GM19239 (cell line): Measurements from ENCODE around the gene DEAF1.
"Not testable (repeated sequence)": the region's sequence is repeated elsewhere in the genome, so short reads cannot be mapped to it uniquely, and the experiment has no call there.

Experiments used
- DNase-seq: peaks from one replicate; pipeline ENCODE4 v3.0.0; 2011; ENCODE audit warnings: low spot score; ENCODE audit not compliant: insufficient read length
- FAIRE-seq: peaks from 2 replicates; lab custom pipeline; 2011; peaks lifted over from hg19 to GRCh38; lab: Jason Lieb, UNC

The DEAF1 gene

GRCh38 chr11:694563-695287 is at the start of gene DEAF1:
Gene DEAF1 (minus strand): TSS chr11:695222. CDS start chr11:695047, 175 bp downstream.
- DNase-seq: peak; percentile 91
- FAIRE-seq: peak; percentile 99

- DNase-seq (no peak), FAIRE-seq (no peak)
Observed at GRCh38 chr11:742571-743201, 47.7 kb upstream of the DEAF1 start.

GRCh38 chr11:742156-742546 is 47.1 kb upstream of the DEAF1 start:
- FAIRE-seq (no peak), DNase-seq (no peak)

GRCh38 chr11:737899-738298 is 42.9 kb upstream of the DEAF1 start:
- not testable (repeated sequence) for FAIRE-seq, DNase-seq

- FAIRE-seq (no peak), DNase-seq (no peak)
Observed at GRCh38 chr11:737366-737765, 42.3 kb upstream of the DEAF1 start.

GRCh38 chr11:734541-734940 is 39.5 kb upstream of the DEAF1 start:
- not testable (repeated sequence) for DNase-seq, FAIRE-seq

GRCh38 chr11:733072-733471 is 38.0 kb upstream of the DEAF1 start:
- no peak for DNase-seq

GRCh38 chr11:729492-730074 is 34.6 kb upstream of the DEAF1 start:
- DNase-seq: no peak
- FAIRE-seq: no peak

More at GRCh38 chr11:733072-733471, 38.0 kb upstream of the DEAF1 start:
- no peak for FAIRE-seq

- FAIRE-seq: no peak
Observed at GRCh38 chr11:728901-729491, 34.0 kb upstream of the DEAF1 start.

GRCh38 chr11:727859-728748 is 33.1 kb upstream of the DEAF1 start:
- FAIRE-seq (no peak), DNase-seq (peak; percentile 97)

More at GRCh38 chr11:728901-729491, 34.0 kb upstream of the DEAF1 start:
- DNase-seq: no peak

- FAIRE-seq (no peak), DNase-seq (no peak)
Observed at GRCh38 chr11:727281-727701, 32.3 kb upstream of the DEAF1 start.

GRCh38 chr11:726278-727220 is 31.5 kb upstream of the DEAF1 start:
- DNase-seq: no peak
- FAIRE-seq: peak; percentile 77

- FAIRE-seq (no peak), DNase-seq (no peak)
Observed at GRCh38 chr11:725624-726202, 30.7 kb upstream of the DEAF1 start.

GRCh38 chr11:724778-725386 is 29.9 kb upstream of the DEAF1 start:
- FAIRE-seq: no peak

GRCh38 chr11:724049-724777 is 29.2 kb upstream of the DEAF1 start:
- FAIRE-seq (no peak), DNase-seq (no peak)

More at GRCh38 chr11:724778-725386, 29.9 kb upstream of the DEAF1 start:
- no peak for DNase-seq

GRCh38 chr11:723120-723883 is 28.3 kb upstream of the DEAF1 start:
- FAIRE-seq (peak; percentile 93), DNase-seq (no peak)

- FAIRE-seq: no peak
- DNase-seq: no peak
Observed at GRCh38 chr11:722346-722811, 27.4 kb upstream of the DEAF1 start.
